Subcutaneous abdominal adipose tissue (tissue), 5 donors: ENCODE data around the gene HCN2.

ENCODE experiments used
- H3K27ac ChIP-seq: one replicate; pipeline ENCODE4 v1.7.0; 2013; ENCODE audit warnings: low read depth, mild to moderate bottlenecking, inconsistent platforms, low read length, moderate library complexity
- H3K27me3 ChIP-seq, 5 donors: one replicate each; pipeline ENCODE4 v1.7.0; 2013; ENCODE audit warnings: low read length in 5 of 5, inconsistent platforms in 1 of 5; ENCODE audit not compliant: control insufficient read depth in 5 of 5, insufficient read depth in 4 of 5
- H3K36me3 ChIP-seq, 5 donors: one replicate each; pipeline ENCODE4 v1.7.0; 2013; ENCODE audit warnings: low read length in 5 of 5; ENCODE audit not compliant: control insufficient read depth in 5 of 5, insufficient read depth in 5 of 5
- H3K4me1 ChIP-seq, 5 donors: one replicate each; pipeline ENCODE4 v1.7.0; 2013; ENCODE audit warnings: low read length in 5 of 5, mild to moderate bottlenecking in 3 of 5, moderate library complexity in 1 of 5; ENCODE audit not compliant: control insufficient read depth in 5 of 5, insufficient read depth in 5 of 5
- H3K4me3 ChIP-seq, 5 donors: one replicate each; pipeline ENCODE4 v1.7.0; 2013; ENCODE audit warnings: low read length in 5 of 5, low read depth in 1 of 5
- H3K9ac ChIP-seq, 5 donors: one replicate each; pipeline ENCODE4 v1.7.0; 2013; ENCODE audit warnings: low read length in 5 of 5, mild to moderate bottlenecking in 4 of 5, moderate library complexity in 3 of 5
- H3K9me3 ChIP-seq, 5 donors: one replicate each; pipeline ENCODE4 v1.7.0; 2013; ENCODE audit warnings: low read length in 5 of 5; ENCODE audit not compliant: control insufficient read depth in 5 of 5
- donor health status: healthy.
- donor health status: healthy.
- donor health status: healthy.
- donor health status: healthy.
- donor health status: healthy.

Gene HCN2

GRCh38 chr19:585551-586110, 4.0 kb upstream of the HCN2 start:
- Histone ChIP-seq H3K4me1 (peaks cover 0 to 28% (median 15%) of the 10 kb centered on the region in 5 donors), H3K27ac (no peak overlapping the region), H3K9ac (no peak overlapping the region), H3K27me3 (peaks cover 10 to 22% (median 19%) of the 10 kb centered on the region in 5 donors), H3K36me3 (peaks cover 0 to 23% (median 23%) of the 10 kb centered on the region in 5 donors), H3K4me3 (no peak overlapping the region), H3K9me3 (no peaks in the 10 kb centered on the region)

GRCh38 chr19:588093-588740, 1.5 kb upstream of the HCN2 start:
- no peak overlapping the region for H3K4me3 ChIP-seq
- H3K27me3 ChIP-seq, result peaks cover 25 to 42% (median 39%) of the 10 kb centered on the region in 5 donors
- no peak overlapping the region for H3K9ac ChIP-seq
- H3K36me3 ChIP-seq, result peaks cover 0 to 5% (median 4%) of the 10 kb centered on the region in 5 donors
- H3K4me1 ChIP-seq, result peaks cover 0 to 30% (median 15%) of the 10 kb centered on the region in 5 donors
- no peaks in the 10 kb centered on the region for H3K9me3 ChIP-seq
- H3K27ac ChIP-seq, result no peak overlapping the region

GRCh38 chr19:588741-589692, 664 bp upstream of the HCN2 start:
- no peaks in the 10 kb centered on the region for H3K36me3 ChIP-seq
- H3K4me3 ChIP-seq, result no peak overlapping the region
- peaks cover 0 to 27% (median 12%) of the 10 kb centered on the region in 5 donors for H3K4me1 ChIP-seq
- H3K27me3 ChIP-seq, result peaks cover 28 to 45% (median 39%) of the 10 kb centered on the region in 5 donors
- no peak overlapping the region for H3K27ac ChIP-seq
- no peak overlapping the region for H3K9ac ChIP-seq
- H3K9me3 ChIP-seq, result no peaks in the 10 kb centered on the region

GRCh38 chr19:590396-590745, 690 bp downstream of the HCN2 start:
- peaks cover 32 to 52% (median 42%) of the 10 kb centered on the region in 5 donors for H3K27me3 ChIP-seq
- H3K36me3 ChIP-seq, result no peaks in the 10 kb centered on the region
- no peak overlapping the region for H3K27ac ChIP-seq
- H3K9me3 ChIP-seq, result no peaks in the 10 kb centered on the region
- no peak overlapping the region for H3K9ac ChIP-seq
- H3K4me1 ChIP-seq, result peaks cover 0 to 24% (median 9%) of the 10 kb centered on the region in 5 donors
- peak overlapping the region in 1 of 5 donors; percentile 37 for H3K4me3 ChIP-seq

DNA sequence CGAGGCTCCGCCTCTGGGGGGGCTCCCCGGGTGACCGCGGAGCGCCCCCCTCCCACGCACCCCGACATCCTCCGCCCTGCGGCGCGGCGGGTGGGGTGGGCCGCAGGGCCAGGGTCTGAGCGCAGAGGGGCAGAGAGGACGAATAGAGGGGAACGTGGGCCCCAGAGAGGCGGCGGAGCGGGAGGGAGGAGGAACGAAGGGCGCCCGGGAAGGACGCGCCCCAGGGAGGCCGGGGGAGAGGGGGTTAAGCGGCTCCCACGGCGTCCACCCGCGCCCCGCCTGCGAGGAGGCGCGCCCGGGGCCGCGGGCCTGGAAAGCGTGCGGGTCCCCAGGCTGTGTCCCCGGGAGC, 1.0 kb downstream of the HCN2 start:
- peaks cover 32 to 52% (median 42%) of the 10 kb centered on the region in 5 donors for H3K27me3 ChIP-seq
- H3K27ac ChIP-seq, result no peak overlapping the region
- peaks cover 0 to 24% (median 9%) of the 10 kb centered on the region in 5 donors for H3K4me1 ChIP-seq
- no peak overlapping the region for H3K4me3 ChIP-seq
- no peak overlapping the region for H3K9ac ChIP-seq
- no peaks in the 10 kb centered on the region for H3K36me3 ChIP-seq
- H3K9me3 ChIP-seq, result no peaks in the 10 kb centered on the region

- H3K4me3 ChIP-seq, result no peak overlapping the region
- peaks cover 0 to 24% (median 9%) of the 10 kb centered on the region in 5 donors for H3K4me1 ChIP-seq
- no peaks in the 10 kb centered on the region for H3K9me3 ChIP-seq
- H3K36me3 ChIP-seq, result no peaks in the 10 kb centered on the region
- H3K27me3 ChIP-seq, result peaks cover 32 to 57% (median 42%) of the 10 kb centered on the region in 5 donors
- no peak overlapping the region for H3K27ac ChIP-seq
- no peak overlapping the region for H3K9ac ChIP-seq
These were observed 1.6 kb downstream of the HCN2 start for GRCh38 chr19:591099-591958.

- H3K4me3 ChIP-seq, result no peak overlapping the region
- peaks cover 32 to 62% (median 42%) of the 10 kb centered on the region in 5 donors for H3K27me3 ChIP-seq
- H3K9ac ChIP-seq, result no peak overlapping the region
These were observed 2.4 kb downstream of the HCN2 start for GRCh38 chr19:592101-592500.

DNA sequence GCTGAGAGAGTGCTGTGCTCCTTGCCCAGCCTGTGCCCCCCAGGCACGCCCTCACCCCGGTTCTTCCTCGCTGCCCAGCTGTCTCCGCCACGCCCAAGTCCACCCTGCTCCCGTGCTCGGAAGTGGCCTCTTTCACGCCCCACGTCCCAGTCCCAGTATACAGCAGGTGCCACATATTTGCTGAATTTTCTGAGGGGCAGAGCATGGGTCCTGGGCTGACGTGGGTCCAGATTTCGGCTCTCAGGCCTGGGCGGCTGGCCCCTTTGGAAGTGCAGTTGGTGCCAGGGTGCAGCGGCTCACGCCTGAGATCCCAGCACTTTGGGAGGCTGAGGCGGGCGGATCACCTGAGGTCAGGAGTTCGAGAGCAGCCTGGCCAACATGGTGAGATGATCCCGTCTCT, 3.4 kb downstream of the HCN2 start:
- peaks cover 32 to 59% (median 39%) of the 10 kb centered on the region in 5 donors for H3K27me3 ChIP-seq
- no peak overlapping the region for H3K9ac ChIP-seq
- H3K27ac ChIP-seq, result no peak overlapping the region
- no peak overlapping the region for H3K4me3 ChIP-seq
- no peaks in the 10 kb centered on the region for H3K9me3 ChIP-seq
- H3K4me1 ChIP-seq, result peaks cover 0 to 20% (median 9%) of the 10 kb centered on the region in 5 donors
- no peaks in the 10 kb centered on the region for H3K36me3 ChIP-seq

More at GRCh38 chr19:592101-592500, 2.4 kb downstream of the HCN2 start:
- Histone ChIP-seq H3K9me3 (no peaks in the 10 kb centered on the region), H3K36me3 (no peaks in the 10 kb centered on the region), H3K4me1 (peaks cover 0 to 24% (median 9%) of the 10 kb centered on the region in 5 donors), H3K27ac (no peak overlapping the region)

GRCh38 chr19:593505-593904, 3.8 kb downstream of the HCN2 start:
- Histone ChIP-seq H3K9ac (no peak overlapping the region), H3K4me1 (peaks cover 0 to 15% (median 6%) of the 10 kb centered on the region in 5 donors), H3K4me3 (no peak overlapping the region), H3K36me3 (no peaks in the 10 kb centered on the region), H3K9me3 (no peaks in the 10 kb centered on the region), H3K27me3 (peaks cover 31 to 55% (median 37%) of the 10 kb centered on the region in 5 donors), H3K27ac (no peak overlapping the region)
